B cell (primary cell): ENCODE results near the gene ENDOU. TPM values are rescaled to one million over a fixed set of nuclear protein-coding genes. Genes with fewer than 3 reads are reported as not detected.

Experiments
- ATAC-seq: fragments of 200-7000 bp; cut with Tn5 transposase; one replicate; pipeline ENCODE4 v1.10.0; 2021; ENCODE audit warnings: low read depth, mild to moderate bottlenecking, moderate number of reproducible peaks, moderate library complexity
- CTCF ChIA-PET: fragments of 350-600 bp; sonication (Branson Sonifier 250); formaldehyde crosslinking; loops from one replicate; lab custom pipeline; 2021; ENCODE audit warnings: antibody characterized with exemption, inconsistent platforms; lab: Charles Lee
- POLR2A ChIA-PET: fragments of 350-600 bp; sonication (Branson Sonifier 250); formaldehyde crosslinking; loops from one replicate; lab custom pipeline; 2021; ENCODE audit warnings: antibody characterized with exemption; lab: Charles Lee
- DNase-seq: peaks from one replicate; pipeline ENCODE4 v3.0.0; 2013
- H2AFZ ChIP-seq: 2 replicates; pipeline ENCODE4 v1.6.1; 2012; ENCODE audit warnings: mild to moderate bottlenecking, low read depth, low read length; ENCODE audit not compliant: insufficient read depth, poor library complexity, severe bottlenecking
- H3K27ac ChIP-seq, 2 donors: 1 replicate in 1 of 2; 2 replicates in 1 of 2; pipeline ENCODE4 v1.5.1; 2012 to 2013; ENCODE audit warnings: low read length in 2 of 2, mild to moderate bottlenecking in 2 of 2, moderate library complexity in 1 of 2
- H3K27me3 ChIP-seq, 4 experiments: fragments of 200-600 bp in 1 of 4; sonication (generic) in 1 of 4; replicated peaks in 1 of 4; 1 replicate in 2 of 4; 2 replicates in 2 of 4; pipeline versions ENCODE4 v1.6.1 to v1.7.0; 2013 to 2016; ENCODE audit warnings: low read length in 3 of 4, mild to moderate bottlenecking in 2 of 4, mixed read lengths in 1 of 4, moderate library complexity in 1 of 4; ENCODE audit not compliant: insufficient read depth in 4 of 4, control insufficient read depth in 3 of 4; ENCODE audit errors: control extremely low read depth in 1 of 4
- H3K36me3 ChIP-seq, 2 experiments: replicated peaks in 1 of 2; 1 replicate in 1 of 2; 2 replicates in 1 of 2; pipeline versions ENCODE4 v1.6.1 to v1.7.1; 2013; ENCODE audit warnings: low read length in 1 of 2; ENCODE audit not compliant: insufficient read depth in 2 of 2, control insufficient read depth in 1 of 2; ENCODE audit errors: control extremely low read depth in 1 of 2, extremely low read depth in 1 of 2
- H3K4me1 ChIP-seq, 2 donors: fragments of 200-600 bp in 1 of 2; sonication (generic) in 1 of 2; 1 replicate in 1 of 2; 2 replicates in 1 of 2; pipeline versions ENCODE4 v1.5.1 to v1.6.1; 2013 to 2017; ENCODE audit warnings: low read length in 2 of 2; ENCODE audit not compliant: control insufficient read depth in 2 of 2, insufficient read depth in 2 of 2
- H3K4me2 ChIP-seq: replicated peaks from 2 replicates; pipeline ENCODE3; 2012; ENCODE audit warnings: mild to moderate bottlenecking, low read depth, low read length; ENCODE audit not compliant: poor library complexity, severe bottlenecking
- H3K4me3 ChIP-seq, 5 experiments: fragments of 200-600 bp in 1 of 5; sonication (generic) in 1 of 5; 1 replicate in 3 of 5; 2 replicates in 2 of 5; pipeline versions ENCODE4 v1.5.1 to v1.7.0; 2011 to 2016; ENCODE audit warnings: low read length in 4 of 5, mild to moderate bottlenecking in 4 of 5, low read depth in 2 of 5, control low read depth in 1 of 5, moderate library complexity in 1 of 5; ENCODE audit not compliant: insufficient read depth in 1 of 5; ENCODE audit errors: control extremely low read depth in 1 of 5, extremely low read depth in 1 of 5
- H3K79me2 ChIP-seq: fragments of 200-600 bp; sonication (generic); one replicate; pipeline ENCODE4 v1.6.0; 2016; ENCODE audit warnings: low read length; ENCODE audit not compliant: control insufficient read depth, insufficient read depth
- H3K9ac ChIP-seq: fragments of 200-600 bp; sonication (generic); 2 replicates; pipeline ENCODE4 v1.6.1; 2017; ENCODE audit warnings: mild to moderate bottlenecking, low read length, moderate library complexity
- H3K9me3 ChIP-seq, 3 donors: one replicate each; pipeline versions ENCODE4 v1.6.1 to v1.7.1; 2013; ENCODE audit warnings: low read length in 2 of 3; ENCODE audit not compliant: control insufficient read depth in 2 of 3, insufficient read depth in 1 of 3; ENCODE audit errors: control extremely low read depth in 1 of 3
- H4K20me1 ChIP-seq: 2 replicates; pipeline ENCODE4 v1.6.0; 2012; ENCODE audit warnings: mild to moderate bottlenecking, low read length; ENCODE audit not compliant: insufficient read depth, control insufficient read depth, poor library complexity, severe bottlenecking
- H3K27ac Mint-ChIP-seq: one replicate; pipeline ENCODE4 v1.8.0; 2021; ENCODE audit warnings: mixed read lengths
- H3K27me3 Mint-ChIP-seq: one replicate; pipeline ENCODE4 v1.8.0; 2021; ENCODE audit warnings: mixed read lengths
- H3K4me1 Mint-ChIP-seq: one replicate; pipeline ENCODE4 v1.8.0; 2021; ENCODE audit warnings: mixed read lengths
- H3K4me3 Mint-ChIP-seq: one replicate; pipeline ENCODE4 v1.8.0; 2021; ENCODE audit warnings: mixed read lengths
- H3K9me3 Mint-ChIP-seq: one replicate; pipeline ENCODE4 v1.8.0; 2022; ENCODE audit warnings: mixed read lengths; ENCODE audit not compliant: insufficient read depth
- CTCF ChIP-seq: fragments of 200-600 bp; IDR thresholded peaks from one replicate; pipeline ENCODE4 v1.8.0; 2022; ENCODE audit warnings: antibody characterized with exemption, mild to moderate bottlenecking
- EZH2 ChIP-seq: IDR thresholded peaks from 2 replicates; pipeline ENCODE4 v1.6.1; 2012; ENCODE audit warnings: borderline replicate concordance, low read depth, mild to moderate bottlenecking, moderate library complexity, low read length; ENCODE audit not compliant: insufficient read depth, poor library complexity, severe bottlenecking
- WGBS: methylation state at CpG from one replicate; pipeline ENCODE4 v1.1.5; 2013; ENCODE audit warnings: missing lambda C conversion rate; ENCODE audit not compliant: insufficient coverage; 5-methylcytosine and 5-hydroxymethylcytosine counted together
- intact Hi-C: fragments of 100-400 bp; cut with micrococcal nuclease; formaldehyde crosslinking; loops from one replicate; pipeline ENCODE4 v1.10.0; 2022
- polyA plus RNA-seq: library from polyadenylated mRNA; depleted of rRNA; stranded (reverse); fragments of >200 nt; gene quantifications from 2 replicates; pipeline ENCODE4 v1.2.3, GENCODE V29; 2012
- total RNA-seq, 2 donors: library from RNA; stranded (reverse); fragments of 120-200 nt in 1 of 2; gene quantifications; 1 replicate in 1 of 2; 2 replicates in 1 of 2; pipeline versions ENCODE4 v1.2.3 to v1.2.4, GENCODE V29; 2013 to 2022

Gene ENDOU
- total and polyA plus RNA-seq, 2 donors (not counting 1 experiment from before 2014, with no cell fraction given): 0.03 TPM; not detected in 1

DNA sequence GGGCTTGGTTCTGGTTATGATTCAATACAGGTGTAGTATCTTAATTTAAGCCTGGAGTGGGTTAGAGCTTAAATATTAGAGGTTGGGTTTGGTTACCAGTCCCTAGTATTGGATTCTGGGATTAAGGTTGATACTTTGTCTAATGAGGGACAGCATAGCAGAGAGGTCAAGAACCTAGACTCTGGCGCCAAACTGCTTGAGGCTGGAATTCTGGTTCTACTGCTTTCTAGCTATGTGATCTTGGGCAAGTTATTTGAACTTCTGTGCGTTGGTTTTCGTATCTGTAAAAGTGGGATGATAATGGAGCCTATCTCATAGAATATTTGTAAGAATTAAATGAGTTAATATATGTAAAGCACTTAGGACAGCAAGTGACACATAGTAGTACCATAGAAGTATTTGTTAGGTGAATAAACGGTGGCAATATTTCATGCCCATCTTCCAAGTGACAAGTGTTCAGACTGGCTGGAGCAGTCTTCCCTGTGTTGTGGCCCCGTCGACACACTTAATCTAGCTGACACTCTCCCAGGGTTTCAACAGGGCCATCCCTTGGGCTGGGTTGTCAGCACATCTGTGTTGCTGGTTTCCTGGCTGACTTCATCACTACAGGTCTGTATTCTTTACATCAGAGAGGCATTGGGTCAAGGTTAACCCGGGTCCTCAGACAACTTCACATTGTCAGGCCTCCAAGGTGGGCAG lies 3.0 kb downstream of the ENDOU start:
- intact Hi-C loops: no loop called here
- no peak overlapping the region for H3K4me2 ChIP-seq
- 100% methylated on average over 7 of the region's 7 CpGs for WGBS
- peaks cover 33% of the 10 kb centered on the region for H3K4me1 Mint-ChIP-seq
- H3K27me3 ChIP-seq: no peaks in the 10 kb centered on the region
- no peaks in the 10 kb centered on the region for H3K79me2 ChIP-seq
- peaks cover 0 to 7% of the 10 kb centered on the region in 2 experiments for H3K36me3 ChIP-seq
- H3K9ac ChIP-seq: no peak overlapping the region
- no peak overlapping the region for H3K4me3 ChIP-seq
- ATAC-seq (no peak), DNase-seq (no peak)
- H3K27ac Mint-ChIP-seq: no peak overlapping the region
- no peaks in the 10 kb centered on the region for H4K20me1 ChIP-seq
- TF ChIP-seq EZH2 (no peak), CTCF (no peak)
- POLR2A ChIA-PET: no interaction called here
- H3K9me3 Mint-ChIP-seq: no peaks in the 10 kb centered on the region
- peaks cover 17 to 28% of the 10 kb centered on the region in 2 donors for H3K4me1 ChIP-seq
- no peaks in the 10 kb centered on the region for H3K27me3 Mint-ChIP-seq
- no peak overlapping the region for H3K4me3 Mint-ChIP-seq
- H2AFZ ChIP-seq: no peak overlapping the region
- H3K9me3 ChIP-seq: no peaks in the 10 kb centered on the region
- CTCF ChIA-PET: interaction anchor here (1.1 to 23.9 kb wide), 4 partner anchors 9 to 115 kb away, joined by 3 to 584 read pairs (median 16); partner anchors contain the start of gene SLC48A1
- H3K27ac ChIP-seq: no peak overlapping the region

GRCh38 chr12:47721431-47721973 lies 3.8 kb downstream of the ENDOU start:
- no peaks in the 10 kb centered on the region for H3K9me3 ChIP-seq
- no peak for ATAC-seq
- no peak for DNase-seq
- ChIA-PET POLR2A (no interaction called here), CTCF (interaction anchor here (1.7 to 23.9 kb wide), 3 partner anchors 20 to 116 kb away, joined by 7 to 584 read pairs (median 26); partner anchors contain the start of gene SLC48A1)
- H3K4me3 ChIP-seq: no peak overlapping the region
- peaks cover 0 to 7% of the 10 kb centered on the region in 2 experiments for H3K36me3 ChIP-seq
- peaks cover 19 to 29% of the 10 kb centered on the region in 2 donors for H3K4me1 ChIP-seq
- H3K9me3 Mint-ChIP-seq: no peaks in the 10 kb centered on the region
- TF ChIP-seq CTCF (no peak), EZH2 (no peak)
- H3K27me3 Mint-ChIP-seq: no peaks in the 10 kb centered on the region
- H3K27ac Mint-ChIP-seq: no peak overlapping the region
- no peaks in the 10 kb centered on the region for H3K27me3 ChIP-seq
- no peak overlapping the region for H3K4me3 Mint-ChIP-seq
- H3K9ac ChIP-seq: no peak overlapping the region
- H4K20me1 ChIP-seq: no peaks in the 10 kb centered on the region
- intact Hi-C loops: no loop called here
- H3K27ac ChIP-seq: no peak overlapping the region
- no peak overlapping the region for H3K4me2 ChIP-seq
- WGBS: 10% methylated on average over 3 of the region's 9 CpGs
- no peaks in the 10 kb centered on the region for H3K79me2 ChIP-seq
- H3K4me1 Mint-ChIP-seq: peaks cover 35% of the 10 kb centered on the region
- H2AFZ ChIP-seq: no peak overlapping the region
